HTR-8/SVneo (cell line): ENCODE measurements around the gene PDE2A.
A peak's percentile ranks its signal among the peaks of the same experiment; 100 is the strongest.
"Not testable (repeated sequence)": the region's sequence is repeated elsewhere in the genome, so short reads cannot be mapped to it uniquely, and the experiment has no call there.

Source experiments
- DNase-seq: peaks from one replicate; pipeline ENCODE4 v3.0.0; 2011; ENCODE audit warnings: low spot score, mixed read lengths; ENCODE audit not compliant: insufficient read length
- FAIRE-seq: peaks from 2 replicates; lab custom pipeline; 2011; peaks lifted over from hg19 to GRCh38; lab: Jason Lieb, UNC

PDE2A gene

DNA sequence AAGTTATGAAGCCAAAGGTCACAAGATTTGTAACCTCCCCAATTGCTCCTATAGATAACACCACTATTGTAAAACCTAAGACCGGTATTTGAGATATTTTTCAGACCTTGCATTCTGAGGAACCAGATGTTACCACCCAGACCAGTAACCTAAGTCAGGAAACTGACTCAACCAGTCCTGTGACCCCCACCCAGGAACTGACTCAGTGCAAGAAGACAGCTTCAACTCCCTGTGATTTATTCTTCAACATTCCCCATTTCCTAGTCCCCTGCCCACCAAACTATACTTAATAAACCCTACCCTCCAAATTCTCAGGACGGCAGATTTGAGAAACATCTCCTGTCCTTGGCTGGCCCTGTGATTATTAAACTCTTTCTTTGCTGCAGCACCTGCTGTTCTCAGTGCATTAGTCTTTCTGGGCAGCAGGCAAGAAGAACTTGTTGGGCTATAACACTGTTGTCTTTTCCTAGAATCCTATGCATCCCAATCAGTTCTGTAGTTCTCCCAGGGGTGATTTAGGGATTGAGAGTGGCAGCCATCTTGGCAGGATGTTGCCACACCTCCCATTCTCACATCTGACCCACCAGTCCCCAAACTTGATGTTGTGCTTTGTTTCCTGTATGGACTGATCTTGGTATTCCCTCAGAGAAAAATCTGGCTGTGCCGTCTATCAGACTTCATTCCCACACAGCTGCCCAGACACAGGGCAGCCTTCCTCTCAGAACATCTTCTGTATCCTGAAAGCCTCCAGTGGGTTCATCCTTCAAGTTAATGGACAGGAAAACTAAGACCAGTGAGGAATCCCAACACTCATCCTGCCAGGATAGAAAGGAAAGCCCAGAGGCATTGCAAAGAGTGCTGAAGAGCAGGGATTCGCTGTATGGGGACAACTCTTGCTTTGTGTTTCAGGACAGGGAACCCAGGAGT lies 104.0 kb downstream of the PDE2A start:
- peak; percentile 71 for DNase-seq
- FAIRE-seq, result peak; percentile 86

DNA sequence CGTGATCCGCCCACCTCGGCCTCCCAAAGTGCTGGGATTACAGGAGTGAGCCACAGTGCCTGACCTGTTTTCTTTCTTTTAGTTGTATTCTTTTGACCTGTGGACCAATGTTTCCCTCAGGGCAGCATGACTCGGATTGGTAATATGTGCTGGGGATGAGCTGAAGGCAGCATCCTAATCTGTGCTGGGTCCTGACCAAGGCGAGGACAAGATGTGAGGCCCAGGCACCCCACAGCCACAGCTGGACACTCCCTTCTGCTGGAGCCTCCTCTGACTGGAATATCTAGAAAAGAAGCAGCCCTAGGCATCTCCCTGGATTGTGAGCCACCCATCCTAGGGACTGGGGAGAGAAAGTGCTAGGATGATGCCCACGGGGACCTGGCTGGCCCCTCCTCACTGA lies 105.4 kb downstream of the PDE2A start:
- FAIRE-seq, result no peak

DNA sequence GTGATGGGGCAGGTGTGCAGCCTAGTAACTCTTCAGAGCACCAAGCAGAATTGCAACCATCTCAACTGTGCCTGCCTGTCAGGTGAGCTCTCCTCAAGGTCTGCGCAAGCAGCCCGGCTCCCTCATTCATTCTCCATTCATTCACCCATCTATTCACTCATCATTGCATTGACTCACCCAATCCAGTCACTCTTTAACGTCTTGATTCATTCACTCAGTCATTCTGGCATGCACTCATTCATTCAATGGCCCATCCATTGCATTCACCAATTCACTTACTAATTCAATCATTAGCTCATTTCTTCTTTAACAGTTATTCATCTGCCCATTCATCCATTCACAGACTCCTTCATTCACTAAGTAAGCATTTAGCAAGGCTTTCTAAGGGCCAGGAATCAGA lies 111.8 kb downstream of the PDE2A start:
- FAIRE-seq (peak; percentile 59), DNase-seq (no peak)

More for the DNA sequence above, 105.4 kb downstream of the PDE2A start:
- DNase-seq, result peak; percentile 40

DNA sequence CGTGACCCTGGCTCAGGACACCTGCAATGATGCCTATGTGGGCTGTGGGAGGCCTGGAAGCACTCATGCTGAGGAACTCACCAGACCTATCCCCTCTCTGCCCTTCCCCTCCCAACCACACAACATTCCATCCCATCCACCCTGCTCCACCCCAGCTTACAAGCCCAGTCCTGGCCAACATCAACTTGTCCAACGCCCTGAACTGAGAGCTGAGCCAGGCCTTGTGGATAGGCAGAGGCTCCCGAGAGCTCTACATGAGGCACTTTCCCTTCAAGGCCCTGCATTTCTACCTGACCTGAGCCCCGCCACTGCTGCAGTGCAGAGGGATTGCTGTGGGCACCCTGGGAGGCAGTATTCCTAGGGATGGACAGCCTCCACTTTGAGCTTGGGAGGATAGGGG lies 112.4 kb downstream of the PDE2A start:
- DNase-seq (no peak), FAIRE-seq (peak; percentile 79)

DNA sequence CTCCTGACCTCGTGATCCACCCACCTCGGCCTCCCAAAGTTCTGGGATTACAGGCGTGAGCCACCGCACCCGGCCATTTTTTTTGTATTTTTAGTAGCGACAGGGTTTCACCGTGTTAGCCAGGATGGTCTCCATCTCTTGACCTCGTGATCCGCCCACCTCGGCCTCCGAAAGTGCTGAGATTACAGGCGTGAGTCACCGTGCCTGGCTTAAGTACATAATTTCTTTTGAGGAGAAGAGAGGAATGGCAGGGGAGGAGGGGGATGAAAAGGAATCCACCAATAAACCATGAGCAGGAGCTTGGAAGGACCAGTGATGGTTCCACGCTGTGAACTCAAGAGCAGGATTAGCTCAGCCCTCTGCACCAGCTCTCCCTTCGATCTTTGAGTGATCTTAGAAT lies 113.4 kb downstream of the PDE2A start:
- not testable (repeated sequence) for FAIRE-seq

GRCh38 chr11:72556433-72556832 lies 117.8 kb downstream of the PDE2A start:
- no peak for FAIRE-seq
- DNase-seq, result no peak

More for the DNA sequence above, 113.4 kb downstream of the PDE2A start:
- DNase-seq, result not testable (repeated sequence)

DNA sequence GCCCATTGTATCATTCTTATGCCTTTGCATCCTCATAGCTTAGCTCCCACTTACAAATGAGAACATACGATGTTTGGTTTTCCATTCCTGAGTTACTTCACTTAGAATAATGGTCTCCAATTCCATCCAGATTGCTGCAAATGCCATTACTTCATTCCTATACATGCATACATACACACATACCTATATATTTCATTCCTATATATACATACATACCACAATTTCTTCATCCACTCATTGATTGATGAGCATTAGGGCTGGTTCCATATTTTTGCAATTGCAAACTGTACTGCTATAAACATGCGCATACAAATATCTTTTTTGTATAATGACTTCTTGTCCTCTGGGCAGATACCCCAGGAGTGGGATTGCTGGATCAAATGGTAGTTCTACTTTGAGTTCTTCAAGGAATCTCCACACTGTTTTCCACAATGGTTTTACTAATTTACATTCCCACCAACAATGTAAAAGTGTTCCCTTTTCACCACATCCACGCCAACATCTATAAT lies 119.2 kb downstream of the PDE2A start:
- not testable (repeated sequence) for FAIRE-seq, DNase-seq

GRCh38 chr11:72553706-72554105 lies 120.5 kb downstream of the PDE2A start:
- DNase-seq, result no peak
- no peak for FAIRE-seq

GRCh38 chr11:72552399-72552910 lies 121.8 kb downstream of the PDE2A start:
- DNase-seq (no peak), FAIRE-seq (no peak)

GRCh38 chr11:72551571-72551970 lies 122.7 kb downstream of the PDE2A start:
- no peak for DNase-seq
- FAIRE-seq, result no peak

GRCh38 chr11:72548463-72548862 lies 125.8 kb downstream of the PDE2A start:
- DNase-seq (peak; percentile 53), FAIRE-seq (peak; percentile 89)

GRCh38 chr11:72546866-72547265 lies 127.4 kb downstream of the PDE2A start:
- no peak for DNase-seq

DNA sequence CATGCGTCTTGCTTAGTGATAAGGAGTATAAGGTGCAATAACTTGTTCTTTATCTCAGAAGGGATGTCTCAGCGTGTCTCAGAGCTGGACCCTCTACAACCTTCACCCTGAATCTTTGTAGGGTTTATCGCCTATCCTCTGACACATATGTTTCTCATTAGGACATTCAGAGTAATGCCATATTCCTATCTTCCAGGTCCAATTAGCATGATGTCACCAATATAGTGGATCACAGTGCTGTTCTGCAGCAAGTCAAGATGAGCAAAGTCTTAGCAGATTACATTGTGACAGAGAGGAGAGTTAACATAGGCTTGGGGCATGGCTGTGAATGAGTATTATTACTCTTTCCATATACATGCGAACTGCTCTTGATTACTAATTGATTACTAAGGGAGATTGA lies 129.6 kb downstream of the PDE2A start:
- peak; percentile 69 for FAIRE-seq
- no peak for DNase-seq

More at GRCh38 chr11:72546866-72547265, 127.4 kb downstream of the PDE2A start:
- FAIRE-seq, result peak; percentile 68

- DNase-seq (no peak), FAIRE-seq (no peak)
Measured at GRCh38 chr11:72543849-72544542, 130.2 kb downstream of the PDE2A start.

DNA sequence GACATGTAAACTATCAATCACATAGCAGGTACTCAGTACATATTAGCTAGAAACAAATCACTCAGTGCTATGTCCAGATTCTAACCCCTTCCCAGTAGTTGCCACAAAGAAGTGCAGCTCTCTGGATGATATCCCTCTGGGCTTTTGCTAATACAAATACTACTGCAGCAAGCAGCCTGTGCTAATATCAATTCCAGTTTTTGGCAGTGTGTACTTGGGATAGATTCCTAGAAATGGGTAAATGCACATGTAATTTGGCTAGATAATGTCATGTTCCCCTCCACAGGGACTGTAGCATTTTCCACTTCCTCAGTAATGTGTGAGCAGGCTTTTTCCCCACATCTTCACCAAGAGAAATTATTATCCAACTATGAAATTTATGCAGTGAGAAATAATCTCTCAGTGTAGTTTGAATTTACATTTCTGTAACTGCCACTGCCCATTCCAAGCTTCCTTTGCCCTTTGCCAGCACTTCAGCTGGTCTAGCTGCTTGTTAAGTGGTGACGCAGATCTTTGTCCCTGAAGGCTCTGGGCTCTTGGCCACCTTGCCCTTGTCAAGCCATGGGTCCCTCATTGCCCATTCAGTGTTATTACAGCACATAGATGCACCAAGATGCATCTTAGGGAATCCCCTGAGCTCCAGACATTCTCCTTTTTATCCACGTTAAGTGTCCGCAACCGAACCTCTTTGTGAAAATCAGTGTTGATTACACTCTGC lies 132.8 kb downstream of the PDE2A start:
- DNase-seq (no peak), FAIRE-seq (no peak)

GRCh38 chr11:72537051-72537450 lies 137.2 kb downstream of the PDE2A start:
- FAIRE-seq (no peak), DNase-seq (no peak)

DNA sequence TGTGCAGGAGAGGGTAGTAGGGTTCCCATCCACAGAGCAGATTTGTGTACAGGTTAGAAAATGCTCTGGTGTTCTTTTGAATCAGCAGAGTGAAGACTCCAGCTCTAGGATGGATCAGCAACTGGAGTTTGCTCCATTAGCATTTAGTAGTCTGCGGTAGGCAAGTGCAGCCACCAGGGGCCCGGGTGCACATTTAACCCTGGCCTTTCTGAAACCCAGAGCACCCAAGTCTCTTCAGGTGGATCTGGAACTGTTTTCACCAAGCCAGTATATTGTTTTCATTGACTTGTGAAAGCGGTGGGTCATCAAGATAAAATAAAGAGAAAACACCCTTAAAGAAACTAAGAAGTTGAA lies 139.1 kb downstream of the PDE2A start:
- no peak for FAIRE-seq
- no peak for DNase-seq

- DNase-seq (no peak), FAIRE-seq (peak; percentile 68)
Measured at GRCh38 chr11:72534371-72535193, 139.6 kb downstream of the PDE2A start.

- no peak for FAIRE-seq
Measured at GRCh38 chr11:72529068-72529467, 145.2 kb downstream of the PDE2A start.

More at GRCh38 chr11:72529068-72529467, 145.2 kb downstream of the PDE2A start:
- DNase-seq, result no peak
